AG09309 (cell line): ENCODE data around the gene RASSF8.

Source experiments
- DNase-seq: peaks from one replicate; pipeline ENCODE4 v3.0.0-alpha.2; 2010; ENCODE audit warnings: low read depth
- H3K4me3 ChIP-seq: 2 replicates; pipeline ENCODE4 v1.5.1; 2011; ENCODE audit warnings: mild to moderate bottlenecking, low read depth, low read length, moderate library complexity; ENCODE audit not compliant: control insufficient read depth
- CTCF ChIP-seq: IDR thresholded peaks from 2 replicates; pipeline ENCODE4 v1.5.1; 2011; ENCODE audit warnings: mild to moderate bottlenecking, low read depth, low read length, inconsistent platforms; ENCODE audit not compliant: insufficient read depth, control insufficient read depth; ENCODE audit errors: missing control alignments

RASSF8 gene

GRCh38 chr12:26091822-26092221 is 133.3 kb downstream of the RASSF8 start:
- peak; percentile 32 for TF ChIP-seq CTCF
- no peak overlapping the region for H3K4me3 ChIP-seq
- DNase-seq = no peak

GRCh38 chr12:26092346-26093105 is 134.0 kb downstream of the RASSF8 start:
- no peak overlapping the region for H3K4me3 ChIP-seq
- no peak for DNase-seq
- no peak for TF ChIP-seq CTCF

- H3K4me3 ChIP-seq = no peak overlapping the region
- no peak for TF ChIP-seq CTCF
- DNase-seq = no peak
These were observed 136.7 kb downstream of the RASSF8 start for GRCh38 chr12:26095186-26095585.

- no peak for DNase-seq
- TF ChIP-seq CTCF = no peak
- no peak overlapping the region for H3K4me3 ChIP-seq
These were observed 137.6 kb downstream of the RASSF8 start for GRCh38 chr12:26096036-26096435.

GRCh38 chr12:26097046-26097878 is 138.8 kb downstream of the RASSF8 start:
- DNase-seq = peak; percentile 37
- H3K4me3 ChIP-seq = no peak overlapping the region
- peak; percentile 94 for TF ChIP-seq CTCF

GRCh38 chr12:26100666-26101349 is 142.3 kb downstream of the RASSF8 start:
- H3K4me3 ChIP-seq = no peak overlapping the region
- DNase-seq = no peak
- no peak for TF ChIP-seq CTCF
